GM13976 (cell line): ENCODE results near the gene NFATC2IP.
"Not testable (repeated sequence)": the region's sequence is repeated elsewhere in the genome, so short reads cannot be mapped to it uniquely, and the experiment has no call there.

Experiments used
- DNase-seq: peaks from one replicate; pipeline ENCODE4 v3.0.0; 2012; ENCODE audit warnings: low spot score
- CTCF ChIP-seq: IDR thresholded peaks from 2 replicates; pipeline ENCODE4 v1.5.1; 2012; ENCODE audit warnings: borderline replicate concordance, mild to moderate bottlenecking; ENCODE audit not compliant: insufficient read depth; ENCODE audit errors: extremely low read depth, missing control alignments, control extremely low read depth
- in situ Hi-C: fragments of 300-500 bp; cut with MboI; formaldehyde crosslinking; loops from one replicate; pipeline ENCODE4 v1.12.0; 2022; ENCODE audit warnings: low sequenced_read_pairs, mixed read lengths, inconsistent platforms; ENCODE audit not compliant: unreplicated experiment

NFATC2IP gene

GRCh38 chr16:28977703-28978662 lies 27.2 kb downstream of the NFATC2IP start:
- in situ Hi-C loops: no loop called here
- peak; percentile 42 for TF ChIP-seq CTCF
- peak; percentile 57 for DNase-seq

DNA sequence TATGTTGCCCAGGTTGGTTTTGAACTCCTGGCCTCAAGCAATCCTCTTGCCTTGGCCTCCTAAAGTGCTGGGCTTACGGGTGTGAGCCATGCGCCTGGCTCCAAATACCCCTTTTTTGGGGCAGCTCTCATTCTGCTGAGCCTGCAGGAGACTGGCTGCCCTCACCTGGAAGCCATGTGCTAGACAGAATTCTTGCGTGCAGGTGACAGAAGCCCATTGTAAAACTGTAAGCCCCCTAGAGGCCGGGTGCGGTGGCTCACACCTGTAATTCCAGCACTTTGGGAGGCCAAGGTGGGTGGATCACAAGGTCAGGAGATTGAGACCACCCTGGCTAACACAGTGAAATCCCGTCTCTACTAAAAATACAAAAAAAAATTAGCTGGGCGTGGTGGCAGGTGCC lies 29.6 kb downstream of the NFATC2IP start:
- in situ Hi-C loops, DNase-seq: not testable (repeated sequence)

DNA sequence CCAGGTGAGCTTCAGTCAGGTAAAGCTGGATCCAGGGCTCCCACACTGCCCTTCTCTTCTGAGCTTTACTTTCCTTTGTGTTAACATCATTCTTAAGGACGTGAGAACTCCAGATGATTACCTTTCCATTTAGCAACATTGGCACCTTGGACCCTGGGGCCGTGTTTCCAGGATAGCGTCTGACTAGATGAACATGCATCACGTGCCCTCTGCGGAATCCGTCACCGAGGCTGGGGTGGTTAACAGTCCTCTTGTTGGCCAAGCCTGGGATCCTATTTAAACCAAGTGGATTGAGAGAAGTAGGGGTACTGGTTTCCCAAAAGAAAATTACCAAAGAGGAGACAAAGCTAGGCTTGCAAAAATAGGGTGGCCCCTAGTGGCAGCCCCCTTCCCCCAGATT lies 30.2 kb downstream of the NFATC2IP start:
- DNase-seq: no peak
- no peak for TF ChIP-seq CTCF
- in situ Hi-C loops: no loop called here

- peak; percentile 62 for DNase-seq
- TF ChIP-seq CTCF: peak; percentile 23
- in situ Hi-C loops: no loop called here
These were observed 30.8 kb downstream of the NFATC2IP start for GRCh38 chr16:28981517-28981916.

DNA sequence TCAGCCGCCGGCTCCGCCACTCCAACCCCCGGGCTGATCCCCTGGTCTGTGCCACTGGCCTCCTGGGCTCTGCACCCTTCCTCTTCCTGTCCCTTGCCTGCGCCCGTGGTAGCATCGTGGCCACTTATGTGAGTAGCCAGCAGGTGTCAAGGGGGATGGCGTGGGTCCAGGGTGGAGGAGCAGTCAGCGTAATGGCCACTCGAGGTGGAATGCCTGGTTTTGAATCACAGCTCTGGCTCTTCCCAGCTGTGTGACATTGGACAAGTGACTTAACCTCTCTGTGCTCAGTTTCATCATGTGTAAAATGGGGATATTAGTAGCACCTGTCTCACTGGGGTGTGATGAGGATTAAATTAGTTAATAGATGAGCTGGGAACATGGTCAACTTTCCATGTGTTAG lies 31.7 kb downstream of the NFATC2IP start:
- in situ Hi-C loops: no loop called here
- DNase-seq: no peak

DNA sequence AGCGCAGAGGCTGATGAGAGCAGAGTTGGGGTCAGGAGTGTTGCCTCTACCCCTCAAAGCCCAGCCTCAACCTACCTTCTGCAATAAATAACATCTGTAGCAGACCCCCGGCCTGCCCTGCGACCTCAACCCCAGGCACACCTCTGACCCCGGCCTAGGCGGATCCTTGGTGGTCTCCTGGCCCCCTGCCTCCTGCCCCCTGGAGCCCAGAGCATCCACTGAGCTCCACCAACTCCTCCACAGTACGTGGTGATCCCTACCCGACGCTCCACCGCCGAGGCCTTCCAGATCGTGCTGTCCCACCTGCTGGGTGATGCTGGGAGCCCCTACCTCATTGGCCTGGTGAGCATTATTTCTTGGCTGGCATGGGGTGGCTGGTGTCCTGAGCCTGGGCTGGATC lies 32.2 kb downstream of the NFATC2IP start:
- no peak for TF ChIP-seq CTCF
- DNase-seq: no peak
- in situ Hi-C loops: no loop called here

More for the DNA sequence above, 31.7 kb downstream of the NFATC2IP start:
- TF ChIP-seq CTCF: no peak

- no peak for TF ChIP-seq CTCF
- in situ Hi-C loops: no loop called here
- no peak for DNase-seq
These were observed 32.9 kb downstream of the NFATC2IP start for GRCh38 chr16:28983644-28984043.
